Stimulated activated CD4-positive, alpha-beta T cell treated with anti-CD3 and anti-CD28 coated beads, TNF-alpha, amount 100 ng/mL, for 48 hours (primary cell): ENCODE data around the gene LTK.

Experiments used
- DNase-seq, 3 donors: peaks; one replicate each; pipeline ENCODE4 v3.0.0-alpha.2; 2020; ENCODE audit warnings: low read depth in 3 of 3

Gene LTK

GRCh38 chr15:41513506-41514227 lies at the start of gene LTK:
Gene LTK, minus strand, starts transcription at chr15:41513827. Its CDS starts 118 bp downstream, at chr15:41513709.
- DNase-seq: no peak

- DNase-seq: no peak
Measured at GRCh38 chr15:41562784-41563198, 49.2 kb upstream of the LTK start.

GRCh38 chr15:41562244-41562643 lies 48.6 kb upstream of the LTK start:
- DNase-seq: no peak

GRCh38 chr15:41561777-41562145 lies 48.1 kb upstream of the LTK start:
- no peak for DNase-seq

- no peak for DNase-seq
Measured at GRCh38 chr15:41561104-41561776, 47.6 kb upstream of the LTK start.

GRCh38 chr15:41560572-41560874 lies 46.9 kb upstream of the LTK start:
- DNase-seq: no peak

- DNase-seq: no peak
Measured at GRCh38 chr15:41559239-41559782, 45.7 kb upstream of the LTK start.

- DNase-seq: peak; percentile 46 to 67 (median 48)
Measured at GRCh38 chr15:41558400-41559238, 45.0 kb upstream of the LTK start, which contains the start of gene TYRO3. Gene TYRO3, plus strand, starts transcription at chr15:41559212. Its CDS starts 46 bp downstream, at chr15:41559258.

GRCh38 chr15:41557673-41558399 lies 44.2 kb upstream of the LTK start:
- peak; percentile 29 to 61 (median 58) for DNase-seq

GRCh38 chr15:41556677-41557076 lies 43.0 kb upstream of the LTK start:
- no peak for DNase-seq

GRCh38 chr15:41554915-41555314 lies 41.3 kb upstream of the LTK start:
- no peak for DNase-seq

GRCh38 chr15:41554343-41554742 lies 40.7 kb upstream of the LTK start:
- no peak for DNase-seq

- no peak for DNase-seq
Measured at GRCh38 chr15:41553731-41554130, 40.1 kb upstream of the LTK start.

GRCh38 chr15:41550066-41550775 lies 36.6 kb upstream of the LTK start:
- no peak for DNase-seq

- DNase-seq: no peak
Measured at GRCh38 chr15:41546851-41547786, 33.5 kb upstream of the LTK start.

GRCh38 chr15:41545218-41545617 lies 31.6 kb upstream of the LTK start:
- no peak for DNase-seq

GRCh38 chr15:41544650-41545015 lies 31.0 kb upstream of the LTK start:
- DNase-seq: no peak

- DNase-seq: no peak
Measured at GRCh38 chr15:41543521-41543870, 29.9 kb upstream of the LTK start.

- no peak for DNase-seq
Measured at GRCh38 chr15:41536866-41537265, 23.2 kb upstream of the LTK start.

- no peak for DNase-seq
Measured at GRCh38 chr15:41535544-41535943, 21.9 kb upstream of the LTK start.
